ENCODE data around the gene CBFB. TPM values are rescaled to one million over a fixed set of nuclear protein-coding genes. Genes with fewer than 3 reads are reported as not detected.

CBFB gene
- total and polyA plus RNA-seq, 2 of the 13 experiments (the other 11 are each of a cell fraction or from before 2014, with no cell fraction given): 22.1 to 70.8 TPM

DNA sequence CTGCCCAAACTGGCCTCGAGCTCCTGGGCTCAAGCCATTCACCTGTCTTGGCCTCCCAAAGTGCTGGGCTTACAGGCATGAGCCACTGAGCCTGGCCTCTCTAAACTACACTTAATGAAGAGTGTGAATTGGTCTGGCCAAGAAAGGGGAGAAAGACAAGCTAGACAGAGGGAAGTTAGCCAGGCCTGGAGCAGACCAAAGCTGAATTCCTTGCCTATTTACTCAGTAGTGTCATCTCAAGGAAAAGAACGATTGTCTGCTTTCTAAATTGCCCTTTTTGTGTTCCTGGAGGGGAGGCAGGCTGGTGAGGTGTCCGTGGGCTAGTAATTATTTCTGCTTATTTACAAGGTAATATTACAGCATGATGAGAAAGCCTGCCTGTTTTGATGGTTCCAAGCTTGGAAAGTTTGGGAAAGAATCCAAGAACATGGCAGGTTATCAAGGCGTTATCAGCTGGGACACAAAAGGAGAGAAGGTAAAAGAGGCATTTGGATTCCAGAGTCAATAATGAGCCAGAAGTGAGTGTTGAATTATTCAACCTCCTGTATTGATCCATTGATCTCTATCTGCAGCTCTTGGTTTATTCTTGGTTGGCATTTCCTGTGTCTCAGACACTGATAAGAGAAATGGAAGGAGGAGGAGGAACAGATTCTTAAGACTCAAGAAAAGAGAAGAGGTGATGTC lies 6.3 kb upstream of the CBFB start (continued):
- TF ChIP-seq ARID5B (CRISPR knock-in tag; IDR thresholded peaks at IDR 0.05) (no peak), ZNF781 (CRISPR knock-in tag; IDR thresholded peaks at IDR 0.05; ENCODE audit: borderline replicate concordance, not compliant biosample characterization) (no peak), RNF2 (conservative IDR thresholded peaks at IDR 0.05; ENCODE audit: low read depth) (no peak), NCOA2 (CRISPR knock-in tag; IDR thresholded peaks at IDR 0.05) (0 out of 2 replicates have a peak, but pooled peaks have one; percentile 14), LRRFIP1 (CRISPR knock-in tag; conservative IDR thresholded peaks at IDR 0.05) (no peak), NCOR1 (IDR thresholded peaks at IDR 0.05; ENCODE audit: borderline replicate concordance, low read length) (no peak), ZNF747 (CRISPR knock-in tag; IDR thresholded peaks at IDR 0.05; ENCODE audit: borderline replicate concordance) (no peak), SOX5 (CRISPR knock-in tag; IDR thresholded peaks at IDR 0.05; ENCODE audit: borderline replicate concordance) (no peak), ZSCAN12 (CRISPR knock-in tag; IDR thresholded peaks at IDR 0.05) (no peak), FOXJ3 (CRISPR knock-in tag; IDR thresholded peaks at IDR 0.05; ENCODE audit: borderline replicate concordance) (0 out of 2 replicates have a peak, but pooled peaks have one; percentile 14), ZNF816 (CRISPR knock-in tag; IDR thresholded peaks at IDR 0.05; ENCODE audit: borderline replicate concordance) (no peak), ZMYM3 (CRISPR knock-in tag; IDR thresholded peaks at IDR 0.05) (no peak), HOXA9 (CRISPR knock-in tag; IDR thresholded peaks at IDR 0.05; ENCODE audit: borderline replicate concordance) (no peak), MIXL1 (CRISPR knock-in tag; IDR thresholded peaks at IDR 0.05) (0 out of 2 replicates have a peak, but pooled peaks have one; percentile 22), HDAC6 (IDR thresholded peaks at IDR 0.05; ENCODE audit: low read depth, low read length) (no peak), SP4 (CRISPR knock-in tag; IDR thresholded peaks at IDR 0.05) (no peak), GLI4 (CRISPR knock-in tag; IDR thresholded peaks at IDR 0.05; ENCODE audit: borderline replicate concordance) (no peak), ZNF788 (CRISPR knock-in tag; IDR thresholded peaks at IDR 0.05; ENCODE audit: borderline replicate concordance) (no peak), REPIN1 (CRISPR knock-in tag; IDR thresholded peaks at IDR 0.05; ENCODE audit: borderline replicate concordance, low read depth) (no peak)
- TF ChIP-seq, protein P1, sequence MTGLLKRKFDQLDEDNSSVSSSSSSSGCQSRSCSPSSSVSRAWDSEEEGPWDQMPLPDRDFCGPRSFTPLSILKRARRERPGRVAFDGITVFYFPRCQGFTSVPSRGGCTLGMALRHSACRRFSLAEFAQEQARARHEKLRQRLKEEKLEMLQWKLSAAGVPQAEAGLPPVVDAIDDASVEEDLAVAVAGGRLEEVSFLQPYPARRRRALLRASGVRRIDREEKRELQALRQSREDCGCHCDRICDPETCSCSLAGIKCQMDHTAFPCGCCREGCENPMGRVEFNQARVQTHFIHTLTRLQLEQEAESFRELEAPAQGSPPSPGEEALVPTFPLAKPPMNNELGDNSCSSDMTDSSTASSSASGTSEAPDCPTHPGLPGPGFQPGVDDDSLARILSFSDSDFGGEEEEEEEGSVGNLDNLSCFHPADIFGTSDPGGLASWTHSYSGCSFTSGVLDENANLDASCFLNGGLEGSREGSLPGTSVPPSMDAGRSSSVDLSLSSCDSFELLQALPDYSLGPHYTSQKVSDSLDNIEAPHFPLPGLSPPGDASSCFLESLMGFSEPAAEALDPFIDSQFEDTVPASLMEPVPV (CRISPR knock-in tag; IDR thresholded peaks at IDR 0.05): no peak
